ENCODE results near the gene DAPK1. TPM values are rescaled to one million over a fixed set of nuclear protein-coding genes. Genes with fewer than 3 reads are reported as not detected.

DAPK1 gene
- not detected in 2 replicates for total RNA-seq (2014; rRNA removed; shearing (Covaris generic))

DNA sequence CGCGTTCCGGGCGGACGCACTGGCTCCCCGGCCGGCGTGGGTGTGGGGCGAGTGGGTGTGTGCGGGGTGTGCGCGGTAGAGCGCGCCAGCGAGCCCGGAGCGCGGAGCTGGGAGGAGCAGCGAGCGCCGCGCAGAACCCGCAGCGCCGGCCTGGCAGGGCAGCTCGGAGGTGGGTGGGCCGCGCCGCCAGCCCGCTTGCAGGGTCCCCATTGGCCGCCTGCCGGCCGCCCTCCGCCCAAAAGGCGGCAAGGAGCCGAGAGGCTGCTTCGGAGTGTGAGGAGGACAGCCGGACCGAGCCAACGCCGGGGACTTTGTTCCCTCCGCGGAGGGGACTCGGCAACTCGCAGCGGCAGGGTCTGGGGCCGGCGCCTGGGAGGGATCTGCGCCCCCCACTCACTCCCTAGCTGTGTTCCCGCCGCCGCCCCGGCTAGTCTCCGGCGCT, at the start of gene DAPK1:
DAPK1 (plus strand) TSS at position 264 of the 442 bp plus-strand sequence. CDS start 1,211 bp downstream, outside the sequence.
- no peak for DNase-seq (ENCODE audit: low spot score)

DNA sequence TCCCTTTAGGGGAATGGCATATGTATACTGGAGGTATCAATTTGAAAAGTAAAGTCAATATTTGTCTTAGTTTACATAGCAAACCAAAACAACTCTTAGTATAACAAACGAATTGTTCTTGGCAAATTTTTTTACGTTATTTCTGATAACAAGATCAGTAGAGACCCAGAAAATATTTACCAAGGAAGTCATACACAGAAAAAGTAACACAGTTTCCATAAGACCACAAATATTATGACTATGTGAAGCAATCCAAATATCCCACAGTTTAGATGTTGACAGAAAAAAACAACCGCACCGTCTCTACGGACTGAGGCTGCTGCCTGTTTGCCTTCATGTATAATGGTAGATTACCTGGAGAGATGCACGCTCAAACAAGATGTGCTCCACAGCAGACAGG, 46.5 kb upstream of the DAPK1 start:
- no peak for DNase-seq (ENCODE audit: low spot score)
- in situ Hi-C loops (cut with HindIII; ENCODE audit: low sequenced_read_pairs), result no loop called here

More for the DNA sequence above, at the start of gene DAPK1:
- in situ Hi-C loops (cut with HindIII; ENCODE audit: low sequenced_read_pairs), result no loop called here

DNA sequence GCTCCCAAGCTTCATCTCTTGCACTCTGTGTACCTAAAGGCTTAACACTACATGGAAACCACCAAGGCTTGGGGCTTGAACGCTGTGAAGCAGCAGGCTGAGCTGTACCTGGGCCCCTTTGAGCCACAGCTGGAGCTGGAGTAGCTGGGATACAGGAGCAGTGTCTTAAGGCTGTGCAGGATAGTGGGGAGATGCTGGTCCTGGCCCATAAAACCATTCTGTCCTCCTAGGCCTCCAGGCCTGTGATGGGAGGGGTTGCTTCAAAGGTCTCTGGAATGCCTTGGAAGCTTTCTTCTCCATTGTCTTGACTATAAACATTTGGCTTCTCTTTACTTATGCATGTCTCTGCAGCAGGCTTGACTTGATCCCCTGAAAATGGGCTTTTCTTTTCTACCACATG, 42.3 kb upstream of the DAPK1 start:
- DNase-seq (ENCODE audit: low spot score), result no peak
- in situ Hi-C loops (cut with HindIII; ENCODE audit: low sequenced_read_pairs), result no loop called here

DNA sequence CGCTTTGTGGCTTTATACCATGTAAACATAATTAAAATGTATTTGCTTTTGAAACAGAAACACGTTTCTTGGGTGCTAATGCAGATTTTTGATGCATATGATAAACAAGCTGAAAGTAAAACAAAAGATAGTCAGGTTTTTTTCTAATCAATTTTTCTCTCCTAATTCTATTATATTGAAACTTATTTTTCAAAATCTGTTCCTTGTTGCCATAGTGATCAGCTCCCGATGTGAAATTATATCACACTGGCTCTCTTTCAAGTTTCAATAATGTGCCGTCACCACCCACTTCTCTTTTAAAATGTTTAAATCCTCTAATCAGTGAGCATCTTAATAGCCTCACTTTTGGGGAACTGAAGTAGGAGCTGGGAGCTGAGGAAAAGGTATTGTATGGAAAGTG, 36.4 kb upstream of the DAPK1 start:
- in situ Hi-C loops (cut with HindIII; ENCODE audit: low sequenced_read_pairs), result no loop called here
- DNase-seq (ENCODE audit: low spot score), result no peak

DNA sequence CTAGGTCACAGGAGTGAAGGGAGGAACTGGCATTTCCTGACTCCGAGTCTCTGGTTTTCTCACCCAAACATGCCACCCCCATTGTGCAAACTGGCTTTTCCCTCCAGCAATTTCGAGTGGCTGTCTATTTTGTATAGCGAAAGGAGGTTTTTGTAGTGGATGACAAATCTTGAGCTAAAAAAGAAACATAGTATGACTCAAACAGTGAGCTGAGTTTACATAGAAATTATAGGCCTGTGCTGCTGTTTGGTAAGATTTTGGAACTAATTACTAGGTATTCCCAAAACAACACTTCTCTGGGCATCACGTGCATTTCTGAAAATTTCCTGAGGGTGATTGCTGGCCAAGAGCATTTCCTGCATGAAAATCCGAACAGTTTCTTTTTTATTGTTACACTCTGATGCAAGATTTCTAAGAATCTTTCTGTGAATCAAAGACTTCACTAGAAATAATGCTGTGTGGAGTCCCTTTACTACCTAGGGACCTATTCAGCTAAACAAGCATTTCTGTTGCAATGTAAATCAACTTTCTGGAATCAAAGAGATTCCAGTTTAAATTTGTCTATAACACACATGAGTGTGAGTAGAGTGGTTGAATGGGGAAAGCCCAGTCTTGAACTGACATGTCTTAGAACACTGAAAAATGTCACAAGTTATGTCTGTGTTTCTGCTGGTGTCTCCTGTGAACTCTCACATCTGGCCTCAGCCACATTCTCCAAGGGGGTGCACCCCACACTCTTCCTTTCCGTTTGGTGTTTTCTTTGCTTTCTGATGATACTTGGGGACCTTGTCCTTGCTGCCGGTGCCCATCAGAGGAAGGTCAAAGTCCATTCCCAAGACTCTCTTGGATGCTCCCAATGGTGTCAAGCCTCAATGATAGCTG, 33.3 kb upstream of the DAPK1 start:
- in situ Hi-C loops (cut with HindIII; ENCODE audit: low sequenced_read_pairs), result no loop called here
- no peak for DNase-seq (ENCODE audit: low spot score)

DNA sequence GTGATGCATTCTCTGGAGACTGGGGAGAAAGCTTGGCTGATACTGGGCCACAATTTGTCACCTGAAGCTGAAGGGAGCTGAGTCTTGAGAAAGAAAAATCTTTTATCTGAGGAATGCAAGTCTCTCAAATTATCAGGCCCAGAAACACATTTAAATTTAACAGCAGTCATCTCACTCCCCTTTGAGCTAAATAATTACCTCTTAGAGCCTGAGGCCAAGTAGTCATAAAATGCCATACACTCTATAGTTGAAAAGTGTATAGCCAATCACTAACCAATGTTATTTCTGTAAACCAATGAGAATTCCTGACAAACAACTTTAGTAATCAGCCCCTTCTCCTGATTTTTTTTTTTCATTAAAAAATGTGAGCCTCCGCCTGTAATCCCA, 32.7 kb upstream of the DAPK1 start:
- in situ Hi-C loops (cut with HindIII; ENCODE audit: low sequenced_read_pairs), result no loop called here
- DNase-seq (ENCODE audit: low spot score), result no peak

DNA sequence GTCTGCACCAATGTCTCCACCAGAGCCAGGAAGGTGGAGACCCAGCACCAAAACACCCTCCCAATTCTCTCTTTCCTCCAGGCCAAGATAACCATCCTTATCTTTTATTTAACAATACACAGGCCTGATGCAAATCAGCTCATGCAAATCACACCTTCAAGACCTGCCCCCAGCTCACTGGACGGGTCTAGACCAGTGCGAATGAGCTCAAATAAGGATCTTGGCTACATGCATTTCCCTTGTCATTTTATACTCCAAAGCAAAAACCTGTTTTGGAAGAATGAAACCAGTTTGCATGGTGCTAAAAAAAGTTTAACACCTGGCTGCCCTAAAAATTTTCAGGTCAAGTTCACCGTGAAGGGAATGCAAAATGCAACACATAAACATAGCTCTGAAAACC, 31.9 kb upstream of the DAPK1 start:
- in situ Hi-C loops (cut with HindIII; ENCODE audit: low sequenced_read_pairs), result no loop called here
- DNase-seq (ENCODE audit: low spot score), result no peak

DNA sequence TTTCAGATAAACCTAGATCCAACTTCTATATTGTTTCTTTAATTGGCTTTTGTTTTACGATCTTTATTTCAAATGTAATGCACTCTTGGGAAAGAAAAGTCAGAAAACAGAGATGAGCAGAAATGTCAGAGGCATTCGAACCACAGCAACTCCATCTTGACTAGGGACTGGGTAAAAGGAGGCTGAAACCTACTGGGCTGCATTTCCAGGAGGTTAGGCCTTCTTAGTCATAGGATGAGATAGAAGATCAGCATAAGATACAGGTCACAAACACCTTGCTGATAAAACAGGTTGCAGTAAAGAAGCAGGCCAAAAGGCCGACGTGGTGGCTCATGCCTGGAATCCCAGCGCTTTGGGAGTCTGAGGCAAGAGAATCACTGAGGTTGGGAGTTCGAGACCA, 30.5 kb upstream of the DAPK1 start:
- in situ Hi-C loops (cut with HindIII; ENCODE audit: low sequenced_read_pairs), result no loop called here
- DNase-seq (ENCODE audit: low spot score), result no peak

DNA sequence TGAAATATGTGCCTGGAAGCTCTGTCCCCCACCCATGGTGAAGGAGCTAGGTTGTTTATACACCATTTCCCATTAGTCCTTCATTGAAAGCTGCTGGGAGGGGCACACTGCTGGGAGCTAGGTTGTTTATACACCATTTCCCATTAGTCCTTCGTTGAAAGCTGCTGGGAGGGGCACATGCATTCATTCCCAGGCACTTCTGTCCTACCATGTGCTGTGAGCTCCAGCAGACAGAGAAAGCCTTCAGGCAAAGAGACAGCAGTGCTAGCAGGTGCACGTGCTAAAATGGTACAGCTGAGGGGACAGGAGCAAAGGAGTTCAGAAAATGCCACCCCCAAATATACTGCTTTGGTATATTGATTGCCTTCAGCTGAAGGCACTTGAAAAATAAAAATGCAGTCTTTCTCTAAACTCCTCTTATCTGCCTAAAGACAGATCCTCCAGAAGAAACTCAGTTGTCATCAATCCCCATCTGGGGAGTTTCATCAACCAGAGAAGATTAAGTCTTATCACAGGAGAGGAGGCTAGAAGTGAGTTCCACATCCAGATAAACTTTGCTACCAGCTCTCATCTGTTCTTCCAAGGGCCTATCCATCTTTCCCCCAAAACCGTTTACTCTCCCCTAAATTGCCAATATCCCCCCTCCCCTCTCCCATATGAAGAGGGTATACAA, 27.7 kb upstream of the DAPK1 start:
- in situ Hi-C loops (cut with HindIII; ENCODE audit: low sequenced_read_pairs), result no loop called here
- no peak for DNase-seq (ENCODE audit: low spot score)

DNA sequence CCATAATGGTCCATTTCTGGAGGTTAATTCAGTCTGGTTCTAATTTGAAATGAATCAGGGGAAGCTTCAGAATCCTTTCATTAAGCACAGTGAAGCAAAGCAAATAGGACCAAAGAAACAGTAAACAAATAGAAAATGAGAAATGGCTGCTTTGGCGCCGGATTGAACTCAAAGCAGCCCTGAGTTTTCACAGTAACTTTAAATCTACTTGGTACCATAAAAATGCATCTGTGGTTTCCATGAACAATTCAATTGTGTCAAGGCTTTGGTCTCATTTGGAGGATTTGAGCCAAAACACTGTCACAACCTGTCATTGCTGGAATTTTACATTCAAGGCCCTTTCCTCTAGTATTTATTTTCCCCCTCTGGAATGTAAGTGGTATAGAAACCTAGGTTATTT, 25.9 kb upstream of the DAPK1 start:
- in situ Hi-C loops (cut with HindIII; ENCODE audit: low sequenced_read_pairs), result no loop called here
- DNase-seq (ENCODE audit: low spot score), result no peak

DNA sequence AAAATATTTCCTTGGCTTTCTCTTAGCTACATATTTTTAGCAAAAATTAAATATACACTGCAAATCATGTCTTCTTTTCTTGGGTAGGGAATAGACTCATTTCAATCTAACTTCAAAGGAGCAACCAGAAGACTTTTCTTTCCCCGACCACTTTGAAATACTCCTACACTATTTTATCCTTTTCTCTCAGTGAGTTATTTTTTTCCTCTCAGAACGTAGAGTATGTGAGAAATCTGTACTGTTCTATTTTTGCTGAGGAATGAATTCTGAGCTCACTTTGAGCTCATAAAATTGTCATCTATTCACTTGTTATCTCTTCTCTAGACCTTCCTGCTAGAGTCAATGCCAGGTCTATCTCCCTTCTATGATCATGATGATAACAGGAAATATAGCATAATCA, 22.2 kb upstream of the DAPK1 start:
- DNase-seq (ENCODE audit: low spot score), result no peak
- in situ Hi-C loops (cut with HindIII; ENCODE audit: low sequenced_read_pairs), result no loop called here

DNA sequence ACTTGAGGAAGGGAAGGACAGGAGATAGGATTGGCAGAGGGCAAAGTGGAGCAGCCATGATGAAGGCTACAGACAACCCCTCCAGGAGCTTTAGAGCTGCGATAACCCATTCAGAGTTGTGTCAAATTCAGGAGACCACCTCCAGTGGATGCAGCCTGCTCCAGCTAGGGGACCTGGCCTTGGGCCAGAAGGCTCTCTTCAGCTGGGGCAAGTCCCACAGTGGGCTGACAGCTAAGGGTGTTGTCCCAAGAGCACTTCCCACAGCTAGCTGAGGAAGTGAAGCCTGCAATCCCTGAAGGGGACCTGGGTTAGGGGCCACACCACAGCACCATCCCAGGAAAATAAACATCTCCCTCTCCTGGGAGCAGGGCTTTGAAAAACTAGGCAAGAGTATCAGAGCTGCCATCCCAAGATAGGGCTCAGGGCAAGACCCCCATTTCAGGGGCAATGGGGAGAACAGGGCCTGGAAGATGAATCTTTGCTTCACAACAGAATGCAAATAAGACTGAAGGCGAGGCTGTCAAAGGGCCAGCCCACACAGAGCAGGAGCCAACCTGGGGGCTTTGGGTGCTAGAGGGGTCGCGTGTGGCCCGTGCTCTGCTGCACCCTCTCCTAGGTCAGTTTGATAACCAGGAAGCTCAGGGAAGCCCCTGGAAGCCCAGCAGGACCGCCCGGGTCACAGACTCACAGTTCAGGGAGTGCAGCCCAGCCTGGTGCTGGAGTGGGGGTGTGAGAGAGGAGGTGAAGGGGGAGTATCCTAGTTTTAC, 19.3 kb upstream of the DAPK1 start:
- in situ Hi-C loops (cut with HindIII; ENCODE audit: low sequenced_read_pairs), result no loop called here
- DNase-seq (ENCODE audit: low spot score), result no peak

DNA sequence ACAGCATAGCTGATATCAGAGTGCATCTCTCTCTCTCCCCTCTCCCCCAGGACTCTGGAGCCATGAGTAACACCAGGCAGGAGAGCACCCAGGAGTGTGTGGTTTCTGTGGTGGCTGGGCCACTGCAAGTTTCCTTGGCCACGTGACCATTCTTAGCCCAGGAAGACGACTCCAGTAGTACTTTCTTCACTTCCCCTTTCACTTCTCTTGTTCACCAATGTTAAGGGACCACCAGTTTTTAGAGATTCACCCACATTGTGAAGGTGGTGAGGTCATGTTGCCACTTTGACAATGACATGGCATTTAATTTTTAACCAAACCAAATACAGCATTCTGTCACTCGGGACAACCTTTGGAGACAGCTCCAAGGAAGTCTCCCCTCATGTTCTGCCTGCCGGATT, 17.9 kb upstream of the DAPK1 start:
- in situ Hi-C loops (cut with HindIII; ENCODE audit: low sequenced_read_pairs), result no loop called here
- DNase-seq (ENCODE audit: low spot score), result no peak

DNA sequence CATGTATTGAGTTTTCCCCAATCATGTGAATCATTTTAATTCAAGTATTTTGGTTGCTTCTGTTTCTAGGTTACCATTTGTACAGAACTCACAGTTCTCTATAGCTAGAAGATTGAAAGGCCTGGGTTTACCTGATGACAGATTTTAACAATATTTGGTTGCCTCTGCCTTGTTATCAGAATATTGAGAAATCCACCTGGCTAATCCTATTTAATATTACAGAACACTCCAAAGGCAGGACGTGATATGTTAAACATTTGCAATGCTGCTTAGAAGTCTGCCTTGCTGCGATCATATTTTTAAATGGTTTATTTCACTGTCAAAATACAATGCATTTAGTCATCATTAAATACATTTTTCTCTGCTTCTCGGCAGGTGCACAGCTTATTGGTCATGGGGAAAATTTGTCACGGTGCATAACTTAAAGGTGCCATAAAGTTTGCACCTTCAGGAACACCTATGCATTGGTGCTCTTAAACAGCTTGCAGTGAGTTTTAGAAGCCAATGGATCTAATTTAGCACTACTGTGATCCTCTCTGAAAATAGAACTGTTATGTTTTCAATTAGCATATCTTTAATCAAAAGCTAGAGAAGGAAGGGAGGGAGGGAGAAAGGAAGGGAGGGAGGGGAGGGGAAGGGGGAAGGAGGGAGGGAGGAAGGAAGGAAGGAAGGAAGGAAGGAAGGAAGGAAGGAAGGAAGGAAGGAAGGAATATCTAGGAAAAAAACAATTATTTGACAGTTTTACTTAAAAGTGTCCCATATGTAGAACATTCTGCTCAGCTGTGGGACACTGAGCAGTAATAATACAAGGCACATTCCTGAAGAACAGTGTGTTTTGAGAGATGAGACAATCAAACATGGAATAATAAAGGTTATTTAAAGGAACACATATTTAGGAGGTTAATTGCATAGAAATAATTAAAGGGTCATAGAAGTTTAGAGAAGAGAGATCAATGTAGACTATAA, 15.5 kb upstream of the DAPK1 start:
- in situ Hi-C loops (cut with HindIII; ENCODE audit: low sequenced_read_pairs), result no loop called here
- DNase-seq (ENCODE audit: low spot score), result no peak

DNA sequence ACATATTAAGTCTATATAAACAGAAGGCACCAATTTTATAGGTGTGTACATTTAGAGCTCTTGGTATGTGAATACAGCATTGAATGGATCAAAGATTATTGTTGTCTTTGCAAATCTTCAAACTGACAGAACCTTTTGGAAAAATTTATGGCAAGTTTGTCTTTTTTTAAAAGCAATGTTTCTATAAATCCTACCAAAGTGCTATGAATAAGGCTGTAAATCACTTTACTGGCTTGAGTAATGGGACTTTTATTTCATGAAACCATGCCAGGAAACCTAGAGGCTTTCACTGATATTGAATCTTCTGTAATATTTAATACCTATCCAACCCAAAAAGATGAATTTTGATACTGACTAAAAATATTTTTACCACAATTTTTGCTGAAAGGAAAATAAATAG, 7.4 kb upstream of the DAPK1 start:
- in situ Hi-C loops (cut with HindIII; ENCODE audit: low sequenced_read_pairs), result no loop called here
- DNase-seq (ENCODE audit: low spot score), result no peak

DNA sequence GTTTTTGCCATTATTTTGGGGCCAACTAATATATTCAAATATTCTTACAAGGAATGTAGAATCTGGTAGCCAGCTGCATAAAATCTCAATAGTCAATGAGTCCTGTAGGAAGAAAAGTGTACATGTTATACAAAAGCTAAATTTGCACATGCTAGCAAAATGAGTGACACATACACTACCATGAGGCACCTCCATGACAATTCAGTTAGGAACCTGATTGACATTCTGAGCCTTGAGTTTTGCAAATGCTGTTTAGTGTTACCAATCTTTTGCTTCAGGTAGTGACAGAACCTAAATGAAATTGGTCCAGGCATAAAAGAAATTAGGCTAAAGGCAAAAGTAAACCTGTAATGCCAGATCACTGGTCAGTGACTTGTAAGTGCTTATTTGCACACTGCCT, 6.8 kb upstream of the DAPK1 start:
- in situ Hi-C loops (cut with HindIII; ENCODE audit: low sequenced_read_pairs), result no loop called here
- no peak for DNase-seq (ENCODE audit: low spot score)

DNA sequence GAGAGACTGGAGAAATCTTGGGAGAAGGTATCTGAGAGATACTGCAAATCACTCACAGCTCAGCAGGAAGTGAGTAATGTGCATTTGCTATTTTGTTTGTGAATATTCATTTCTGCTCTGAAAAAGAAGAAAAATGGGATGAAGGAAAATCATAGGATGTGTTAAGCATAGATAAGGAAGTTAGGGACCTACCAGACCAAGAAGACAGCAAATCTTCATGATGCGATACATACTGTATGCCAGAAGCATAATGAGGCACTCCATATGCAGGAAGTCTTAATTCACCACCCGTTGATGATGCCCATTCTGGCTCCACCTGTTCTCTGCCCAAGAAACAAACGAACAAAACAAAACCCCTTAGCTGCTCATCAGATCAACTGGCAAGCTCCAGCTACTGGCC, 6.1 kb upstream of the DAPK1 start:
- DNase-seq (ENCODE audit: low spot score), result no peak
- in situ Hi-C loops (cut with HindIII; ENCODE audit: low sequenced_read_pairs), result no loop called here

DNA sequence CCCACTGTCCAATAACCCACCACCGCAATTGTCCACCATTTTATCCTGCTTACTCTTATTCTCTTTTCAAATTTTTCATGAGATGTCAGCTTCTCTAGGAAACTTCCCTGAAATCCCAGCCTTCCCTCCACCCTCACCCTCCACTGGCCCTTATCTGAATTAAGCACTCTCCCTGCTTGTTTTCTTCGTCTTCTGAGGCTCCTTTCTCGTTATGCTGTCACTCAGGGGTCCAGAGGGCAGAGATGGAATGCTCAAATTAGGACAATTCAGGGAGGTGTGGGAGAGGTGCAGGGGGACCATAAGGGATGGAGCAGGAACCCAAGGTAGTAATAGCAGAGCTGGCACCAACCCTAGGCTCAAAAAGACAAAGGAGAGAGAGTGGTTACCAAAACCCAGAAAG, 5.0 kb upstream of the DAPK1 start:
- no peak for DNase-seq (ENCODE audit: low spot score)
- in situ Hi-C loops (cut with HindIII; ENCODE audit: low sequenced_read_pairs), result no loop called here

DNA sequence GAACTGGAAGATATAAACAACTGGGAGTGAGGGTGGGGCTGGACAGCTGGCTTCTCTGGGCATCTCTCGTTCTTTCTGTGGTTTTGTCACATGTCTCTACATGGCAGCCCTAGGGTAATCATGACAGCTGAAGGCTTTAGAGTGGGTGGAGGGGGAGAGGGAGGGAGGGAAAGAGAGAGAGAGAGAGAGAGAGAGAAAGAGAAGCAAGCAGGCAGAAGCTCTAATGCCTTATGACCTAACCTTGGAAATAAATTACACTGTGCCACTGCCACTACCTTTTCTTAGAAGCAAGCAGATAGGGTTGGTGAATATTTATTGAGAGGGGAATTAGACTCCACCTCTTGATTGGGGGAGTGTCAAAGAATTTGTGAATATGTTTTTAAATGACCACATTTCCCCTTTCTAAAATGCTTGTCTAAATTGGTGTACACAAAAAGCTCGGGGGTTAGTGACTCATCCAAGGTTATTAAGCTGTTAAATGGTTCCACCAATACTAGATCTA, 2.6 kb upstream of the DAPK1 start:
- in situ Hi-C loops (cut with HindIII; ENCODE audit: low sequenced_read_pairs), result no loop called here
- no peak for DNase-seq (ENCODE audit: low spot score)

Measured in G401 (cell line).